GM12875 (cell line): ENCODE measurements around the gene MYO7A.

ENCODE experiments used
- H3K4me3 ChIP-seq: one replicate; pipeline ENCODE4 v1.5.1; 2011; ENCODE audit warnings: low read depth, low read length, control low read depth
- TF ChIP-seq, protein P1 (sequence below): IDR thresholded peaks from 2 replicates; pipeline ENCODE4 v1.5.1; 2011; ENCODE audit warnings: low read depth, mild to moderate bottlenecking, control low read depth, inconsistent platforms, low read length, moderate library complexity, borderline replicate concordance; ENCODE audit not compliant: insufficient read depth

The MYO7A gene

DNA sequence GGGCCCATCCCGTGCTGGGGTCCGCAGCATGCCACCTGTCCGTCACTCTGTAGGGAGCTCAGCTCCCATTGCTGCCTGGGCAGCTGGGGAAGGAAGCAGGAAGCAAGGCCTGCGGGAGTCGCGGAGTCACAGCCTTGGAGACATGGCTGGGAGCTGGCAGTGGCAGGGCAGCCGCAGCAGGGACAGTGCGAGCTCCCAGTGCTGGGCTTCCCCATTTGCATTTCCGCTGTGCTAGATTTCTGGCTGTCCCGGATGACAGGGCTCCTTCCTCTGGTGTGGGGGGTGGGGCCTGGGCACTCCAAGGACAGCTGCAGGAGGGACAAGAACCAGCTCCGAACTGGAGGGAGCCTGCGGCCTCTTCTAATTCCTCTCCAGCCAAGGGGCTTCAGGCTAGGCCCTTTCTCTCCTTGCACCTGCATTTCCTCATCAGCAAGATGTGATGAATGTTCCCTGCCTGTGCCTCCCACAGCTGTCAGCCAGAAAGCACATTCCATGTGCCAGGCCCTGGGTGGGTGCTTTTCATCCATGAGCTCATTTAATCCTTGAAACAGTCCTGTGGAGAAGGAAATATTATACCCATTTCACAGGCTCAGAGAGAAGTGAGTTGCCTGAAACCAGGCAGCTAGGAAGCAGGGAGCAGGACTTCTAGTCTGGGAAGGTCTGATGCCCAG is 48.0 kb downstream of the MYO7A start:
- H3K4me3 ChIP-seq: no peak overlapping the region
- TF ChIP-seq, protein P1, sequence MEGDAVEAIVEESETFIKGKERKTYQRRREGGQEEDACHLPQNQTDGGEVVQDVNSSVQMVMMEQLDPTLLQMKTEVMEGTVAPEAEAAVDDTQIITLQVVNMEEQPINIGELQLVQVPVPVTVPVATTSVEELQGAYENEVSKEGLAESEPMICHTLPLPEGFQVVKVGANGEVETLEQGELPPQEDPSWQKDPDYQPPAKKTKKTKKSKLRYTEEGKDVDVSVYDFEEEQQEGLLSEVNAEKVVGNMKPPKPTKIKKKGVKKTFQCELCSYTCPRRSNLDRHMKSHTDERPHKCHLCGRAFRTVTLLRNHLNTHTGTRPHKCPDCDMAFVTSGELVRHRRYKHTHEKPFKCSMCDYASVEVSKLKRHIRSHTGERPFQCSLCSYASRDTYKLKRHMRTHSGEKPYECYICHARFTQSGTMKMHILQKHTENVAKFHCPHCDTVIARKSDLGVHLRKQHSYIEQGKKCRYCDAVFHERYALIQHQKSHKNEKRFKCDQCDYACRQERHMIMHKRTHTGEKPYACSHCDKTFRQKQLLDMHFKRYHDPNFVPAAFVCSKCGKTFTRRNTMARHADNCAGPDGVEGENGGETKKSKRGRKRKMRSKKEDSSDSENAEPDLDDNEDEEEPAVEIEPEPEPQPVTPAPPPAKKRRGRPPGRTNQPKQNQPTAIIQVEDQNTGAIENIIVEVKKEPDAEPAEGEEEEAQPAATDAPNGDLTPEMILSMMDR: no peak

DNA sequence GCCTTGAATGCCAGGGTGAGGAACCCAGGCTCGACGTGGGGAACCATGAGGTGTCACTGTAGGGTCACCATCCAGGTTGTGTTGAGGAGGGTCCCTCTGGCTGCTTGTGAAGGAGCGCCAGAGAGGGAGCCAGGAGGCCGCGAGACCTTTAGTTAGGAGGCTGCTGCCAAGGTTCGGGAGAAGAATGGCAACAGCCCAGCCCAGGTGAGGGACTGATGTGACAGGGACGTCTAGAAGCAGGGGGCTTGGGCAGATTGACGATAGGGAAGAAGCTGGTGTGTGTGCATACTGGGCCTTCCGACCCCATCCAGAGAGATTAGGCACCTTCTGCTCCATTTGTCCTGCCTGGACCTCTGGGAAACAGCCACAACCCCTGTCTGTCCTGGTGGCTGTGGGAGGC is 49.0 kb downstream of the MYO7A start:
- TF ChIP-seq, protein P1: no peak
- no peak overlapping the region for H3K4me3 ChIP-seq

DNA sequence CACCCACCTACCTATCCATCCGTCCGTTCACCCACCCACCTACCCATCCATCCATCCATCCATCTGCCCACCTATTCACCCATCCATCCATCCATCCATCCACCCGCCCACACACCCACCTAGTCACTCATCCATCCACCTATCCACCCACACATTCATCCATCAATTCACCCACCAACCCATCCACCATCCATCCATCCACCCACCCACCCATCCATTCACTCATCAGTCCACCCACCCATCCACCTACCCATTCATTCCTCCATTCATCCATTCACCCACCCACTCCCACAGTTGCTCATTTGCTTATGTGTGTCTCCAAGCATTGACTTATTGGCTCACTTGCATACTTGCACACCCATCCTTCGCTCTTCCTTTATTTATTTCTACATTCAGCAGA is 50.1 kb downstream of the MYO7A start:
- H3K4me3 ChIP-seq: no peak overlapping the region
- TF ChIP-seq, protein P1: no peak

DNA sequence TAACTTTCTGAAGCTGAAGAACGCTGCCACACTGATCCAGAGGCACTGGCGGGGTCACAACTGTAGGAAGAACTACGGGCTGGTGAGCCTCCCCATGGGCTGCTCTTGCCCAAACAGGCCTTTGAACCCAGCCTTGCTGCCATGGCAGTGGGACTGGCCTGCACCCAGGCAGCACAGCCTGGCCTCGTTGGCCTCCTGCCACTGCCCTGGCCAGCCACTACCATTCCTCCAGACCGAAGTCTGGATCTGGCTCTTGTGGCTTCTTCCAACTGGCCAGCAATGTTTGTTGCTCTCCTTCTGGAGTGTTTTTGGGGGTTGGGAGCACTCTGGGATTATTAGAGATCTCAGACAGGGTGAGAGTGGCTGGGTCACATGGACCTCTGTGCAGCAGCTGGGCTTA is 51.0 kb downstream of the MYO7A start:
- TF ChIP-seq, protein P1: no peak

DNA sequence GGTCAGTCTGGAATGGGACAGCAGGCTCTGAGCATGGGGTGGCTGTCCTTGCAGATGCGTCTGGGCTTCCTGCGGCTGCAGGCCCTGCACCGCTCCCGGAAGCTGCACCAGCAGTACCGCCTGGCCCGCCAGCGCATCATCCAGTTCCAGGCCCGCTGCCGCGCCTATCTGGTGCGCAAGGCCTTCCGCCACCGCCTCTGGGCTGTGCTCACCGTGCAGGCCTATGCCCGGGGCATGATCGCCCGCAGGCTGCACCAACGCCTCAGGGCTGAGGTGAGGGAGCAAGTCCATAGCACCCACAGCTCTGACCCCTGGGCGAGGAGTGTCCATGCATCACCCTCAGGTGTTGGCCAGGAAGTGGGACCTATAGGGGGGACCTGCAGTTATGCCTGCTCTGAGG is 51.6 kb downstream of the MYO7A start:
- no peak overlapping the region for H3K4me3 ChIP-seq
- TF ChIP-seq, protein P1: no peak

More for the DNA sequence above, 51.0 kb downstream of the MYO7A start:
- H3K4me3 ChIP-seq: no peak overlapping the region

DNA sequence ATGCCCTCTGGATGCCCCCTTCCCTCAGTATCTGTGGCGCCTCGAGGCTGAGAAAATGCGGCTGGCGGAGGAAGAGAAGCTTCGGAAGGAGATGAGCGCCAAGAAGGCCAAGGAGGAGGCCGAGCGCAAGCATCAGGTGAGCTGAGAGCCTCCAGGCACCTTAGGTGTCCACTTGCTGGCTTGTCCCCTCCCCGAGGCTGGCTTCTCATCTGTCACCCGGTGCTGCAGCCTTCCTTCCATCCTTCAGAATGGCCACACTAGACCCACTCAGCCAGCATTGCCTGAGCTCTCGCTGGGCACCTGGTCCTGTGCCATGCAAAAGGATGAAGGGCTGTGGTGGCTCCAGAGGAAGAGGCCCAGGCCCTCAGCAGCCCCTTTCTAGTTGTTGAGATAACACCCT is 52.3 kb downstream of the MYO7A start:
- H3K4me3 ChIP-seq: no peak overlapping the region
- TF ChIP-seq, protein P1: no peak

DNA sequence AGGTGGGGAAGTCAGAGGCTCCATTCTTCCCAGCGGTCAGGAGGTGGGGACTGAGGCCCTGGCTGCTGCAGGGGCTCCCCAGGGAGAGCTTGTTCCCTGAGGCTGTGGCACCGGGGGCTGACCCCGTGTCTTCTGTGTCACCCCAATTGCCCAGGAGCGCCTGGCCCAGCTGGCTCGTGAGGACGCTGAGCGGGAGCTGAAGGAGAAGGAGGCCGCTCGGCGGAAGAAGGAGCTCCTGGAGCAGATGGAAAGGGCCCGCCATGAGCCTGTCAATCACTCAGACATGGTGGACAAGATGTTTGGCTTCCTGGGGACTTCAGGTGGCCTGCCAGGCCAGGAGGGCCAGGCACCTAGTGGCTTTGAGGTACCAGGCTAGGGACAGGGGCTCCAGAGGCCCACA is 53.2 kb downstream of the MYO7A start:
- H3K4me3 ChIP-seq: no peak overlapping the region
- TF ChIP-seq, protein P1: no peak
